Right cardiac atrium (tissue), 5 donors: ENCODE measurements around the gene ABCE1. TPM values are rescaled to one million over a fixed set of nuclear protein-coding genes. Genes with fewer than 3 reads are reported as not detected.
"Not testable (repeated sequence)": the region's sequence is repeated elsewhere in the genome, so short reads cannot be mapped to it uniquely, and the experiment has no call there.

Experiments used
- ATAC-seq, 2 donors: fragments of 200-7000 bp; cut with Tn5 transposase; one replicate each; pipeline versions ENCODE4 v1.8.0 to v1.9.1; 2020; ENCODE audit warnings: moderate library complexity in 2 of 2, mild to moderate bottlenecking in 1 of 2
- DNase-seq, 3 donors: peaks; one replicate each; pipeline ENCODE4 v3.0.0-alpha.2; 2020
- H3K27ac ChIP-seq: one replicate; pipeline ENCODE4 v1.5.1; 2013; ENCODE audit warnings: mild to moderate bottlenecking, low read length, control low read depth, moderate library complexity
- H3K27me3 ChIP-seq: one replicate; pipeline ENCODE4 v1.6.1; 2013; ENCODE audit not compliant: control insufficient read depth, insufficient read depth
- H3K4me1 ChIP-seq: one replicate; pipeline ENCODE4 v1.6.1; 2013; ENCODE audit warnings: low read length; ENCODE audit not compliant: control insufficient read depth, insufficient read depth
- H3K4me3 ChIP-seq: one replicate; pipeline ENCODE4 v1.5.1; 2013; ENCODE audit warnings: low read length, control low read depth
- H3K9me3 ChIP-seq: one replicate; pipeline ENCODE4 v1.6.1; 2013; ENCODE audit warnings: low read length; ENCODE audit not compliant: control insufficient read depth
- WGBS: extraction: QIAGEN DNeasy Blood & Tissue Kit; methylation state at CpG from one replicate; pipeline ENCODE4 v1.1.7; 2013; 5-methylcytosine and 5-hydroxymethylcytosine counted together
- intact Hi-C, 4 donors: fragments of 100-400 bp; cut with DNase I; formaldehyde crosslinking; loops; one replicate each; pipeline versions ENCODE4 v1.11.0 to v1.14.0; 2022 to 2023
- polyA plus RNA-seq: library from polyadenylated mRNA; stranded (reverse); fragments of 200-250 nt; gene quantifications from one replicate; pipeline ENCODE4 v1.2.3, GENCODE V29; 2013
- total RNA-seq, 4 donors: library from RNA; stranded (reverse); fragmentation: NEBNext Ultra II Directional; extraction: Animal tissue kit (Norgen Biotek cat#: 25700); gene quantifications; one replicate each; pipeline ENCODE4 v1.2.1, GENCODE V29; 2021
- donor health status: healthy with polysubstance abuse.
- donor health status: DM: no; HTN: yes; CAD: no.
- donor health status: DM: no; HTN: no; CAD: no.
- donor health status: DM: no; HTN: yes; CAD: no; lungs with severe emphysema.
- donor health status: DM: yes; HTN: yes; CAD: no.

ABCE1 gene
- total and polyA plus RNA-seq, 5 donors: 15.7 to 41.9 (median 29.9) TPM

- no peaks in the 10 kb centered on the region for H3K27me3 ChIP-seq
- WGBS: 83% methylated on average over 2 of the region's 2 CpGs
- intact Hi-C loops: no loop called here
- DNase-seq: no peak
- no peak for ATAC-seq
- H3K4me1 ChIP-seq: no peaks in the 10 kb centered on the region
- H3K27ac ChIP-seq: no peak overlapping the region
- no peak overlapping the region for H3K4me3 ChIP-seq
- H3K9me3 ChIP-seq: no peaks in the 10 kb centered on the region
These were observed 4.5 kb downstream of the ABCE1 start for GRCh38 chr4:145102619-145103018.

GRCh38 chr4:145103496-145103895 is 5.4 kb downstream of the ABCE1 start:
- WGBS: 77% methylated on average over 3 of the region's 3 CpGs
- ATAC-seq (no peak), DNase-seq (no peak)
- Histone ChIP-seq H3K27ac (no peak overlapping the region), H3K4me3 (no peak overlapping the region), H3K4me1 (no peaks in the 10 kb centered on the region), H3K9me3 (no peaks in the 10 kb centered on the region), H3K27me3 (no peaks in the 10 kb centered on the region)
- intact Hi-C loops: no loop called here

GRCh38 chr4:145107126-145107525 is 9.0 kb downstream of the ABCE1 start:
- 60% methylated on average over 2 of the region's 2 CpGs for WGBS
- H3K27ac ChIP-seq: no peak overlapping the region
- no peaks in the 10 kb centered on the region for H3K9me3 ChIP-seq
- no peak overlapping the region for H3K4me3 ChIP-seq
- intact Hi-C loops: no loop called here
- ATAC-seq (no peak), DNase-seq (no peak)
- no peaks in the 10 kb centered on the region for H3K4me1 ChIP-seq
- H3K27me3 ChIP-seq: no peaks in the 10 kb centered on the region

- no peak overlapping the region for H3K27ac ChIP-seq
- no peak overlapping the region for H3K4me3 ChIP-seq
- no peak for ATAC-seq
- H3K27me3 ChIP-seq: no peaks in the 10 kb centered on the region
- H3K9me3 ChIP-seq: no peaks in the 10 kb centered on the region
- intact Hi-C loops: no loop called here
- DNase-seq: no peak
- no peaks in the 10 kb centered on the region for H3K4me1 ChIP-seq
These were observed 10.0 kb downstream of the ABCE1 start for GRCh38 chr4:145108128-145108527.

- ATAC-seq (no peak), DNase-seq (no peak)
- Histone ChIP-seq H3K4me1 (no peaks in the 10 kb centered on the region), H3K9me3 (no peaks in the 10 kb centered on the region), H3K4me3 (no peak overlapping the region), H3K27ac (no peak overlapping the region), H3K27me3 (no peaks in the 10 kb centered on the region)
- intact Hi-C loops: no loop called here
- WGBS: over 99% methylated on average over 2 of the region's 2 CpGs
These were observed 27.3 kb downstream of the ABCE1 start for GRCh38 chr4:145125396-145125795.

- Histone ChIP-seq H3K27ac (no peak overlapping the region), H3K9me3 (no peaks in the 10 kb centered on the region), H3K4me3 (no peak overlapping the region), H3K4me1 (no peaks in the 10 kb centered on the region), H3K27me3 (no peaks in the 10 kb centered on the region)
- intact Hi-C loops: no loop called here
- DNase-seq (no peak), ATAC-seq (no peak)
These were observed 32.0 kb downstream of the ABCE1 start for GRCh38 chr4:145130130-145130529.

- no peak overlapping the region for H3K4me3 ChIP-seq
- no peak for ATAC-seq
- WGBS: 65% methylated on average over 2 of the region's 2 CpGs
- H3K27me3 ChIP-seq: no peaks in the 10 kb centered on the region
- H3K27ac ChIP-seq: no peak overlapping the region
- intact Hi-C loops: no loop called here
- H3K4me1 ChIP-seq: no peaks in the 10 kb centered on the region
- no peaks in the 10 kb centered on the region for H3K9me3 ChIP-seq
- no peak for DNase-seq
These were observed 32.8 kb downstream of the ABCE1 start for GRCh38 chr4:145130788-145131399.

GRCh38 chr4:145131848-145132247 is 33.7 kb downstream of the ABCE1 start:
- no peak overlapping the region for H3K27ac ChIP-seq
- WGBS: 94% methylated on average over 12 of the region's 12 CpGs
- no peaks in the 10 kb centered on the region for H3K27me3 ChIP-seq
- ATAC-seq (no peak), DNase-seq (no peak)
- no peaks in the 10 kb centered on the region for H3K9me3 ChIP-seq
- H3K4me3 ChIP-seq: no peak overlapping the region
- H3K4me1 ChIP-seq: no peaks in the 10 kb centered on the region
- intact Hi-C loops: no loop called here

GRCh38 chr4:145132511-145133098 is 34.5 kb downstream of the ABCE1 start:
- H3K9me3 ChIP-seq: no peaks in the 10 kb centered on the region
- ATAC-seq: peak in 1 of 2 donors; percentile 47
- no peaks in the 10 kb centered on the region for H3K4me1 ChIP-seq
- H3K4me3 ChIP-seq: no peak overlapping the region
- no peaks in the 10 kb centered on the region for H3K27me3 ChIP-seq
- H3K27ac ChIP-seq: no peak overlapping the region
- DNase-seq: no peak
- intact Hi-C loops: no loop called here
- 60% methylated on average over 5 of the region's 5 CpGs for WGBS

- H3K4me3 ChIP-seq, intact Hi-C loops, DNase-seq, ATAC-seq, H3K27me3 ChIP-seq, H3K9me3 ChIP-seq, H3K27ac ChIP-seq, H3K4me1 ChIP-seq: not testable (repeated sequence)
- WGBS: 78% methylated on average over 1 of the region's 1 CpG
These were observed 38.1 kb downstream of the ABCE1 start for GRCh38 chr4:145136219-145136618.

GRCh38 chr4:145148980-145149379 is 50.9 kb downstream of the ABCE1 start:
- WGBS: 95% methylated on average over 3 of the region's 3 CpGs
- H3K4me3 ChIP-seq: no peak overlapping the region
- intact Hi-C loops: no loop called here
- H3K27me3 ChIP-seq: no peaks in the 10 kb centered on the region
- H3K27ac ChIP-seq: no peak overlapping the region
- peaks cover 2% of the 10 kb centered on the region for H3K4me1 ChIP-seq
- DNase-seq (no peak), ATAC-seq (no peak)
- no peaks in the 10 kb centered on the region for H3K9me3 ChIP-seq
